NCI-H187 (cell line): ENCODE measurements around the gene SLC24A3.

Source experiments
- DNase-seq, 2 experiments: peaks; one replicate each; lab custom pipeline; 2025; lab: John Stamatoyannopoulos, UW

SLC24A3 gene

GRCh38 chr20:19547547-19547946, 335.1 kb downstream of the SLC24A3 start:
- no peak for DNase-seq

- no peak for DNase-seq
These were observed 337.5 kb downstream of the SLC24A3 start for GRCh38 chr20:19549896-19550295.

GRCh38 chr20:19552221-19553180, 340.1 kb downstream of the SLC24A3 start:
- no peak for DNase-seq

- no peak for DNase-seq
These were observed 342.2 kb downstream of the SLC24A3 start for GRCh38 chr20:19554666-19555065.

- DNase-seq, result no peak
These were observed 343.3 kb downstream of the SLC24A3 start for GRCh38 chr20:19555726-19556125.

- DNase-seq, result no peak
These were observed 344.8 kb downstream of the SLC24A3 start for GRCh38 chr20:19557291-19557690.

GRCh38 chr20:19560881-19561480, 348.5 kb downstream of the SLC24A3 start:
- DNase-seq, result no peak

DNA sequence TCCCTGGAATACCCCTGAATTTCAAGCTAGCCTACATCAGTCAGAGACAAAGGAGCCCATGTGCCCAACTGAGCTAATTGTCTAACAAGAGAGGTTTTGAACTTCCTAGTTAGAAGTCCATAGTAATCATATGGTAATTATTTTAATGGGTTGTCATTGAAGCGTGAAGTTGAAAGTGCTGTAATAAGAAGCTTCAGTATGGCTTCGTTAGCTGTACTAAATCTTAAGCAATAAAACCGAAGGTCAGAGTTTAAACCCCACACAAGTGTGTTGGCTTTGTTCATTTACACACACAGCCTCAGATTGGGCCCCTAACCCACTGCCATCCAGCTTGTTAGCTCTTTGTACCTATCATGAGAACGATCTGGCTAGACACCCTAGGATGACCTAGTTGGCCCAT, 350.0 kb downstream of the SLC24A3 start:
- no peak for DNase-seq

DNA sequence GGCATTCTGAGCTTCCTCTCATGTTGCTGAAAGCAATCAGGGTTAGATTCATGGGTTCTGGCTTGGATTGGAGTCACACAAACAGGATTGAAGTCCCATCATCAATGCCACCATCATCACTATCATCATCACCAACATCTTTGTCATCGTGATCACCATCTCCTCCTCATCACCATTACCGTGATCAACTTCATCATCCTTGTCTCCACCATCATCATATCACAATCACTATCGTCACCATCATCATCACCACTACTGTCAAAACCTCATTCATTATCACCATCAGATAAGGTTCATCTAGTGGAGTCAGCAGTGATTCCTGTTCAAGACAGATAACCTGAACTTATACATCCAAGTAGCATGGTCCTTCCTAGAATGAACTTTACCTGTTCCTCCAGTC, 351.8 kb downstream of the SLC24A3 start:
- DNase-seq, result no peak

DNA sequence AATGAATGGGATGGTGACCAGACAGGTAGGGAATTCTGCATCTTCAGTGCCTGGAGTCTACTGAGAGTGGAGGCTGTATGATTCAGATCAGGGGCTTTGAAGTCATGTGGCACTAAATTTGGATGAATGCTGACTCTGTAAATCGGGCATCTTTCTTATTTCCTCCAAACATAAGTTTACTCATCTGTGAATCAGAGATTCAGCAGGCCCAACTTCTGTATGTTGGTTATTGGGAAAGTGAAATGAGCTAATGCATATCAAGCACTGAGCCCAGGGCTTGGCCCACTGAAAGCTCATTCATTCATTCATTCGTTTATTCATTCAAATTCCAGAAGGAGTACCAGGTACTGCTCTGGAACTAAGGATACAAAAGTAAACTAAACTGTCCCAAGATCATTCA, 353.3 kb downstream of the SLC24A3 start:
- DNase-seq, result no peak

DNA sequence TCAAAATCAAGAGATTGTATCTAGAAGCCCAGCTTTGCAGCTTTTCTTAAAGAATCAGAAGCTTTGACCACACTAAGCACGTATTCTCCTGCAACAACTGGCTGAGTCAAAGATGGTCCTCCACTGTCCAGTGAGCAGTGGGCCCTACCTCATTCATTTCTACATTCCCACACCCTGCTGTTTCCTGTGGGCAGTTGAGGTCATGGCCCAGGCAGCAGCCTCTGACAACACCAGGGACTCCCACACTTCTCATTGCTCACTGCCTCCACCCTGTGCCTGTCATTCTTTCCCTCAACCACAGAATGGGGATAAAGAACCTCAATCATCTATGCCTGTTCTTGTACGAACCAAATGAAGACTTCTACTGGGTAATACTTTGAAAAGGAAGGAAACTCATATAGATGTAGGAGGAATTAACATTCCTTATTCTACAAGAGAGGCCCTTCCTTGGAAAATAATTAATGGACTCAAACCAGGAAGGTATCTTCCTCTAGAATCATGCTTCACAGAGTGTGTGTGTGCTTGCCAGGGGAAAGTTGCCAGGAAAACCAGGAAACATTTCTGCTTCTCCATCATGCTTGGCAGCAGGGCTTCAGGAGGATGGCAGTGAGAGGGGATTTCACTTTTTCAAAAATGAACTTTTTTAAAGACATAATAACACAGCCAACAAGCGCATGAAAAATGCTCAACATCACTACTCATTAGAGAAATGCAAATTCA, 353.9 kb downstream of the SLC24A3 start:
- no peak for DNase-seq

DNA sequence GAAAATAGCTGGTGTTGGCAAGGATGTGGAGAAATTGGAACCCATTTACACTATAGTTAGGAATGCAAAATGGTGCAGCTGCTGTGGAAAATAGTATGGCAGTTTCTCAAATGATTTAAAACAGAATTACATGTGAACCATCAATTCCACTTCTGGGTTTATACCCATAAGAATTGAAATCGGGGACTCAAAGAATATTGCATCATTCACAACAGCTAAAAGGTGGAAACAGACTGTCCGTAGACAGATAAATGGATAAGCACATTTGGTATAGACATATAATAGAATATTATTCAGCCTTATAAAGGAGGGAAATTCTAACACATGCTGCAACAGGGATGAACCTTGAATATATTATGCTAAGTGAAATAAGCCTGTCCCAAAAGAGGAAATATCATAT, 355.7 kb downstream of the SLC24A3 start:
- DNase-seq, result no peak

DNA sequence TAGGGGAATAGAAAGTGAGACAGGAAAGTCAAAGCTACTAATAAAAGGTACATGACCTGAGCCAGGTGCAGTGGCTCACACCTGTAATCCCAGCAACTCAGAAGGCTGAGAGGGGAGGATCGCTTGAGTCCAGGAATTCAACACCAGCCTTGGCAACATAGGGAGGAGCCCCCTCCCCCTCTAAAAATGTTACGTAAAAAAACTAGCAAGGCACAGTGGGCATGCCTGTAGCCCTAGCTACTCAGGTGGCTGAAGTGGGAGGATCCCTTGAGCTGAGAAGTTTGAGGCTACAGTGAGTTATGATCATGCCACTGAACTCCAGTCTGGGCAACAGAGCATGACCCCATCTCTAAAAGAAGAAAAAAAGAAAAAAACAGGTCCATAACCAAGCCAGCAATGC, 359.6 kb downstream of the SLC24A3 start:
- no peak for DNase-seq

- no peak for DNase-seq
These were observed 365.2 kb downstream of the SLC24A3 start for GRCh38 chr20:19577692-19578091.

DNA sequence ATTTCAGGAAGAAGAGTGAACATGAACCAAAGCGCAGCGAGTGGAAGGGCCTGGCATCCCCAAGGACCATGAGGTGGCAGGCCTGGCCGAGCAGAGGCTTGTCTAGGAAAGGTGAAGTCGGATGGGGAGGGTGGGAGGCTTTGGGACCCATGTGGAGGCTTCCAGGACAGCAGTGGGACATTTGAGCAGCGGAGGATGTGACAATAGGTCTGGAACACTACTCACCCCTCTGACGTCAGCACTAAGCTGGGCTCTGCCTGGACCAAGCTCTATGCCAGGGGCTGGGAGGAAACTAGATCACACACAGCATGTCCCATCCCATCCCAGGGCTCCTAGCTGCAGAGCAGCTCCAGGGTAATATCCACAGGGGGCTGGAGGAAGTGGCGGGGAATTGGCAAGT, 370.3 kb downstream of the SLC24A3 start:
- DNase-seq, result no peak

DNA sequence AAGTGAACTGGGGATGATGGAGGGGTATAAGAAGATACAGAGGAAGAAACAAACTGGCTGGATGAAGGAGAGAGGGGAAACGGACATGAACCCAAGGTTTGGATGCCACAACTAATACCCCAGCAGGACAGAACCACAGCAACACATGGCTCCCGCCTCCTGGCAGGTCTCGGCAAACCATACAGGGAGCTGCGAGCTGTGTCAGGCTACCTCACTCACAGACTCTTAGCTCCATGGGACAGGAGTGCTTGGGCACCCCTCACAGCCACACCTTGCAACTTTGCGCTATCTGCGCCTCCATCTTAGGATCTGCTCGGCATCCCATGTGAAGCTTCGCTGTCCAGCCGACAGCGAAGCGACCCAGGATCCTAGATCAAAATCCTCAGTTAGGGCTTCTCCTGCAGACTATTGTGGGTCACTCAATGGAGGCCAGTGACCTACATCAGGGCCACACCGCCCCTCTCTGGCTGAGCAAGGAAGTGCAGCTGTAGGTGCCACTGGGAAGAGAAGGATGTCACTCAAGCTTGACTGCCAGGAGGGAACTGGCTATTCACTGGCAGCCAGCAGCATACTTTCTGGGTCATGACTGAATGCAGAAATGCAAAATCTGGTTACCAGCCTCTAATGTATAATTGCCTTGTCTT, 371.2 kb downstream of the SLC24A3 start:
- peak; percentile 20 to 32 for DNase-seq

GRCh38 chr20:19588241-19588640, 375.8 kb downstream of the SLC24A3 start:
- no peak for DNase-seq

GRCh38 chr20:19588732-19589131, 376.3 kb downstream of the SLC24A3 start:
- no peak for DNase-seq

- DNase-seq, result no peak
These were observed 377.4 kb downstream of the SLC24A3 start for GRCh38 chr20:19589787-19590362.

DNA sequence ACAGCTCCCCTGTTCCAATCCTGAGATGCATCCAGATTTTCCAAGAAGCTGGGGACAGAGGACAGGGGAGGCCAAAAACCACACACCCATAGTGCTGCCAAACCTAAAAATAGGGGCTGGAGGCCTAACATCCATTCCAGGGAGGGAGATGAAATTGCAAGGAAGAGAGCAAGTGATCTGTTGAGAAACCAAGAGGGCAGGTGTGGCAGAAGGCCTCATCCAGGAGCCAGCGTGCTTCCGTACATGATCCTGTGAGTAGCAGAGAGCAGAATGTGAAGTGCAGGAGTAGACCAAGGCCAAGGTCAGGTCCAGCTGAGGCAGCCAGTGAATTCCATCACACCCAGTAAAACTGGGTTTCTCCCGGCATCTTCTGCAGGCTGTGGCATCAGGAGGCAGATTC, 377.9 kb downstream of the SLC24A3 start:
- no peak for DNase-seq

DNA sequence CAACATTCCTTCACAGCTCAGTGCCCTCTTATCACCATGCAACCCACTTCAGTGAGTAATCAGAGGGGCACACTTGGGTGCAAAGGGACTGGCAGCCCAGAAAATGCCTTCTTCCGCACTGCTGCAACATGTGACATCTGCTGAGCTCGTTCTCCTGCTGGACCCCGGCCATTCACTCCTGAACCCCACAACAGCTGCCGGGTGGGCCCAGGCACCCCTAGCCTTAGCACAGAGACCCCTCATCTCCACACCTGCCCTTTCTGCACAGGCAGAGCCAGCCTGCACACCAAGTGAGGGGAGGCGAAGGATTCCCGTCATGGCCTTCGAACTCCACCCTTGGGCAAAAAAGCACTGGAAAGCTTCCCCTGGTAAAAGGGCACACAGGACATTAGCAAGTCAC, 381.3 kb downstream of the SLC24A3 start:
- DNase-seq, result no peak

DNA sequence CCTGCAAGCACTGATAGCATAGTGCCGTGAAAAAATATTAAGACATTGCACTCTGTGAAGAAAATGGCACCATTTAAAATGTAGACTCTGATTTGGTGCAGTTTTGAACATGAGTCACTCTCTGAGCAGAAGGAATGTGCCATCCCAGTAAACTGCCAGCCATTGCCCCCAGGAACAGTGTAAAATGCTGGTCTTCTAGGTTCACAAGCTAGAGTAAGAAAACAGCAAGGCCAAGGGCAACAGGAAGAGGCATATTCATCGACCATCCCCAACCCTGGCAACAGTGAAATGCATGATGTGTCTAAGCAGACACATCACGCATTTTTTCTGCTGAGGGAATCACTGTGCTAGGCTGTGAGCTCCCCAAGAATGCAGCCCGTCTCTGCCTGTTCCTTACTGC, 382.5 kb downstream of the SLC24A3 start:
- no peak for DNase-seq
